ENCODE measurements around the gene TENT4B.

The TENT4B gene

GRCh38 chr16:50153596-50154419, 702 bp downstream of the TENT4B start:
- peak; percentile 30 for DNase-seq (ENCODE audit: extremely low spot score)
- TF ChIP-seq LEF1 (IDR thresholded peaks at IDR 0.05; ENCODE audit: borderline replicate concordance) (no peak), NFRKB (IDR thresholded peaks at IDR 0.05) (no peak), BHLHE40 (IDR thresholded peaks at IDR 0.05; ENCODE audit: borderline replicate concordance) (no peak), ELF4 (IDR thresholded peaks at IDR 0.05) (no peak), SP1 (IDR thresholded peaks at IDR 0.05) (no peak), FOXM1 (IDR thresholded peaks at IDR 0.05; ENCODE audit: borderline replicate concordance) (no peak)
- CTCF ChIA-PET = no interaction called here
- POLR2A ChIA-PET = no interaction called here

DNA sequence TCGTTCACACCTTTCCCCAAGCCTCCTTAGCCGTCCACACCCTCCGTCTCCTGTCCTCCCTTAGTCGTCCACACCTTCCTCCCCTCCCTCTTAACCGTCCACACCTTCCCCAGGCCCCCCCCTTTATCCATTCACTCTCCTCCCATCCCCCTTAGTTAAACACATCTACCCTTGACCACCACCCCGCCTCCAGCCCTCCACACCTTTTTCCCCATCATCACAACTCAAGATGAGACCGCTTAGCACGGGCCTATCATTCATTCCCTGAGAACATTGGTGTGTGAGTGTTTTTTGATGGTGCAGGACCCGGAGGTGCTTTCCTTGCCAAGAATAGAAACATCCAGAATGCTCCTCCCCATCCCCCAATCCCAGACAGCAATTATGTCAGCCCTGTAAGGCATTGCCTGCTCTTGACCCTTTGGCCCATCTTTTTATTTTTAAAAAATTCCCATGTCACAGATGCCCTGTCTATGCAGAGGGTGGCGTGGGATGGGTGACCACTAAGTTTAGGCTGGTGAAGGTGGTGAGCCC, 1.4 kb downstream of the TENT4B start:
- POLR2A ChIA-PET = no interaction called here
- DNase-seq (ENCODE audit: extremely low spot score) = no peak
- CTCF ChIA-PET = interaction anchor here (1.0 to 1.4 kb wide), 2 partner anchors 13 to 56 kb away, joined by 3 read pairs; no protein-coding TSS in a partner anchor
- no peak for TF ChIP-seq ARNT (IDR thresholded peaks at IDR 0.05)
- no peak for TF ChIP-seq ELF4 (IDR thresholded peaks at IDR 0.05)
- TF ChIP-seq FOXK2 (IDR thresholded peaks at IDR 0.05) = no peak
- TF ChIP-seq BHLHE40 (IDR thresholded peaks at IDR 0.05; ENCODE audit: borderline replicate concordance) = no peak
- TF ChIP-seq, protein P1, sequence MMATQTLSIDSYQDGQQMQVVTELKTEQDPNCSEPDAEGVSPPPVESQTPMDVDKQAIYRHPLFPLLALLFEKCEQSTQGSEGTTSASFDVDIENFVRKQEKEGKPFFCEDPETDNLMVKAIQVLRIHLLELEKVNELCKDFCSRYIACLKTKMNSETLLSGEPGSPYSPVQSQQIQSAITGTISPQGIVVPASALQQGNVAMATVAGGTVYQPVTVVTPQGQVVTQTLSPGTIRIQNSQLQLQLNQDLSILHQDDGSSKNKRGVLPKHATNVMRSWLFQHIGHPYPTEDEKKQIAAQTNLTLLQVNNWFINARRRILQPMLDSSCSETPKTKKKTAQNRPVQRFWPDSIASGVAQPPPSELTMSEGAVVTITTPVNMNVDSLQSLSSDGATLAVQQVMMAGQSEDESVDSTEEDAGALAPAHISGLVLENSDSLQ (IDR thresholded peaks at IDR 0.05) = no peak
- no peak for TF ChIP-seq NFRKB (IDR thresholded peaks at IDR 0.05)
- no peak for TF ChIP-seq FOXM1 (IDR thresholded peaks at IDR 0.05; ENCODE audit: borderline replicate concordance)
- TF ChIP-seq L3MBTL2 (conservative IDR thresholded peaks at IDR 0.05) = no peak
- TF ChIP-seq ZNF384 (IDR thresholded peaks at IDR 0.05) = no peak
- TF ChIP-seq TARDBP (IDR thresholded peaks at IDR 0.05) = no peak
- no peak for TF ChIP-seq SUZ12 (IDR thresholded peaks at IDR 0.05)
- no peak for TF ChIP-seq CTBP1 (IDR thresholded peaks at IDR 0.05; ENCODE audit: borderline replicate concordance)
- TF ChIP-seq FOXA1 (IDR thresholded peaks at IDR 0.05) = no peak
- TF ChIP-seq HDGF (IDR thresholded peaks at IDR 0.05; ENCODE audit: borderline replicate concordance) = no peak
- no peak for TF ChIP-seq SP1 (IDR thresholded peaks at IDR 0.05)

DNA sequence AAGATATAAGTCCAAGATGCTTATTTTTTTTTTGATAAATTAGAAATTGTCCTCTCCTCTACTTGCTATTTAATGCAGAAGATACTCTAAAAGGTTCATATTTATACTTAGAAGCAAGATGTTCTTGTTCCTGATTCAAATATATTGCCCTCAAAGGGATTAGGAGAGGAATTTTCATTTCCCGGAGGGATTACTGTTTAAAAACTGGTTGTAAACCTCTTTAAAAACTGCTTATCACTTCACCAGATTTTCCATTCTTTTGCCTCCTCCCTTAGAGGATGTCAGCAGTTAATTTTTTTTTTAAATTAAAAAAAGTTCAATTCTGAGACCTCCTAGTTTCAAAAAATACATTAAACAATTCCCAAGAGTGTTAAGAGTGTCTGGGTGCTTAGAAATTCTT, 2.8 kb downstream of the TENT4B start:
- no peak for DNase-seq (ENCODE audit: extremely low spot score)
- TF ChIP-seq ARNT (IDR thresholded peaks at IDR 0.05) (no peak), FOXA1 (IDR thresholded peaks at IDR 0.05) (no peak), TARDBP (IDR thresholded peaks at IDR 0.05) (no peak), BHLHE40 (IDR thresholded peaks at IDR 0.05; ENCODE audit: borderline replicate concordance) (no peak), ZNF384 (IDR thresholded peaks at IDR 0.05) (no peak), SP1 (IDR thresholded peaks at IDR 0.05) (no peak), FOXM1 (IDR thresholded peaks at IDR 0.05; ENCODE audit: borderline replicate concordance) (no peak), LEF1 (IDR thresholded peaks at IDR 0.05; ENCODE audit: borderline replicate concordance) (no peak), L3MBTL2 (conservative IDR thresholded peaks at IDR 0.05) (no peak), CTBP1 (IDR thresholded peaks at IDR 0.05; ENCODE audit: borderline replicate concordance) (no peak), NFRKB (IDR thresholded peaks at IDR 0.05) (no peak), FOXK2 (IDR thresholded peaks at IDR 0.05) (no peak)
- TF ChIP-seq, protein P1 (IDR thresholded peaks at IDR 0.05) = no peak
- CTCF ChIA-PET = interaction anchor here (1.4 kb wide), 1 partner anchor 11 kb away, joined by 3 read pairs; no protein-coding TSS in a partner anchor
- POLR2A ChIA-PET = interaction anchor here (0.8 to 1.3 kb wide), 2 partner anchors 9 to 56 kb away, joined by 3 to 4 read pairs; no protein-coding TSS in a partner anchor

GRCh38 chr16:50156590-50156989, 3.5 kb downstream of the TENT4B start:
- ChIA-PET CTCF (no interaction called here), POLR2A (interaction anchor here (1.0 to 1.3 kb wide), 2 partner anchors 8 to 54 kb away, joined by 3 read pairs; no protein-coding TSS in a partner anchor)
- TF ChIP-seq BHLHE40 (IDR thresholded peaks at IDR 0.05; ENCODE audit: borderline replicate concordance) (no peak), ZNF384 (IDR thresholded peaks at IDR 0.05) (no peak), FOXK2 (IDR thresholded peaks at IDR 0.05) (no peak), ELF4 (IDR thresholded peaks at IDR 0.05) (no peak), FOXM1 (IDR thresholded peaks at IDR 0.05; ENCODE audit: borderline replicate concordance) (no peak), HDGF (IDR thresholded peaks at IDR 0.05; ENCODE audit: borderline replicate concordance) (no peak), NFRKB (IDR thresholded peaks at IDR 0.05) (no peak), L3MBTL2 (conservative IDR thresholded peaks at IDR 0.05) (no peak), FOXA1 (IDR thresholded peaks at IDR 0.05) (no peak), CTBP1 (IDR thresholded peaks at IDR 0.05; ENCODE audit: borderline replicate concordance) (no peak), SUZ12 (IDR thresholded peaks at IDR 0.05) (no peak), SP1 (IDR thresholded peaks at IDR 0.05) (no peak), ARNT (IDR thresholded peaks at IDR 0.05) (no peak), TARDBP (IDR thresholded peaks at IDR 0.05) (no peak), LEF1 (IDR thresholded peaks at IDR 0.05; ENCODE audit: borderline replicate concordance) (no peak)
- TF ChIP-seq, protein P1 (IDR thresholded peaks at IDR 0.05) = no peak

DNA sequence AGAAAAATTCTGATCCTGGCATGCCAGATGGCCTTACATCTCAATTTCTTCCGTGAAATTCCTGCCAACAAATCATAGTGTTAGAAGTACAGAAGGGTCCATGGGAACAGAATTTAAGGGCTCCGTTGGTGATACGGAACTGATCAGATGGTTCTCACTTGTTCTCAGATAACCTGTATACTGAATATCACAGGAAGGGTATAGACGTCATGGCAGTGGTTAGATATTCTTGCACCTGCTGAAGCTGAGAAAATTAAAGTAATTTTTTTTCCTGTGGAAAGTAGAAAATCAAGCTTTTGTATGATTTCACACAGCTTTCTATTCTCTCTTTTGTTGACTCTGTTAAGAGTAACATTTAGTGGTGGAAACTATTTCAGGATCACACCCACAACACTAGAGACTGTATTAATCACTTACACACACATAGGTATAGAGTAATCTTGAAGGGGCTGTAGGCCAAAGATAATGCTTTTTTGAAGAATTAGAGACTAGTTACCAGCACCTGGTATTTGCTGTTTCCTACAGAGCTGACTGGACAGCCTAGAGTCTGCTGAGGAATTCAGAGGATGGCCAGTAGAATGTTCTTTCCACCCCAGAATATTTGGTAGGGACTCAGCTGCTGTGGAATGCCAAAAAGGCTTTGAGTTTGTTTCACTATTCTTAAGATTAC, 7.5 kb downstream of the TENT4B start:
- POLR2A ChIA-PET = no interaction called here

More at GRCh38 chr16:50156590-50156989, 3.5 kb downstream of the TENT4B start:
- DNase-seq (ENCODE audit: extremely low spot score) = no peak

More for the DNA sequence above, 7.5 kb downstream of the TENT4B start:
- DNase-seq (ENCODE audit: extremely low spot score) = no peak
- CTCF ChIA-PET = no interaction called here
- no peak for TF ChIP-seq L3MBTL2 (conservative IDR thresholded peaks at IDR 0.05)
- no peak for TF ChIP-seq ZNF384 (IDR thresholded peaks at IDR 0.05)
- TF ChIP-seq FOXA1 (IDR thresholded peaks at IDR 0.05) = no peak
- TF ChIP-seq TARDBP (IDR thresholded peaks at IDR 0.05) = no peak
- TF ChIP-seq ARNT (IDR thresholded peaks at IDR 0.05) = no peak
- no peak for TF ChIP-seq LEF1 (IDR thresholded peaks at IDR 0.05; ENCODE audit: borderline replicate concordance)
- TF ChIP-seq ELF4 (IDR thresholded peaks at IDR 0.05) = no peak
